ENCODE data around the gene FIGN.

- TF ChIP-seq CTCF (conservative IDR thresholded peaks at IDR 0.05 in 1 of 2, IDR thresholded peaks at IDR 0.05 in 1 of 2; ENCODE audit: low read depth in 1 of 2, low read length in 2 of 2): no peak
- TF ChIP-seq EZH2 (IDR thresholded peaks at IDR 0.05; ENCODE audit: low read length, missing control alignments): no peak
Measured at GRCh38 chr2:163667064-163667887, 68.5 kb downstream of the FIGN start.

Data from fibroblast of lung (primary cell).